ENCODE results near the gene TMEM74B. TPM values are rescaled to one million over a fixed set of nuclear protein-coding genes. Genes with fewer than 3 reads are reported as not detected.

TMEM74B gene
- total RNA-seq, 3 donors from 2014 or later = 0.38 to 2.6 (median 2.1) TPM

DNA sequence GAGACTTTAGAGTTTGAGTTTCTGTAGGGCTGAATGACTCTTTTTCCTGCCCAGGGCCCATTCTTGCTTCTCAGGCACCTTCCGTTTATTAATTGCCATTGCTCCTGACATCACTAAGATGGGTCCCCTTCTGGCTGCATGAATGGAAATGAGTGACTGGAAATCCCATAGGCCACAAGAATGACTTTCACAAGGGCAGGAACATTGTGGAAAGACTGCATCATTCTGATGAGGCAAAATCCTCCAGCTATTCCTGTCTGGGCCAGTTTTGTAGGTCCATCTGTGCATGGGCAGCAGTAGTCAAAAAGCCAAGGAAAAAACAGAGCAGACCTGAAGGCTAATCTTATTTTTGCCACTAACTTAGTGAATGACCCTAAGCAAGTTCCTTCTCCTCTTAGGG lies 19.3 kb downstream of the TMEM74B start:
- Histone ChIP-seq H3K4me1 (ENCODE audit: low read depth) (no peaks in the 10 kb centered on the region), H3K9me3 (no peaks in the 10 kb centered on the region), H3K4me3 (no peak overlapping the region), H3K36me3 (ENCODE audit: low read depth) (no peaks in the 10 kb centered on the region)
- DNase-seq (no peak), ATAC-seq (no peak)
- TF ChIP-seq CTCF (IDR thresholded peaks at IDR 0.05) = no peak
- intact Hi-C loops (cut with DNase I, micrococcal nuclease) = no loop called here

DNA sequence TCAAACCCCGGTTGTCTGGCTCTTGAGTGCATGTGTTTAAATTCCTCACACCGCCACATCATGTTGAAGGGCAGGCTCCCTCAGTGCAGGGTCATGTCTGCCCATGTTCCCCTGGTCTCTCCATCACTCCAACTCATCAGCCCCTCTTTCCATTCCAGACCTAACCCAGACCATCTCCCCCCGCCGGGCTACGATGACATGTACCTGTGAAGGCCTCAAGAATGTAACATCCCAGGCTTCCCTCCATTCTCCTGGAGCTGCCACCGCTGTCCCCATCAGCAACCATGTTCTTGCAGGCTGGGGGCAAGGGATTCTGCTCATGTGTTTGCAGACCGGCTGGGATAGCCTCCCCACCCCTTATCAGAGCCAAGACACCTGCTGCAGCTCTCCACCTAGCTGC lies 19.9 kb downstream of the TMEM74B start:
- no peak overlapping the region for H3K4me3 ChIP-seq
- intact Hi-C loops (cut with DNase I, micrococcal nuclease) = no loop called here
- H3K9me3 ChIP-seq = no peaks in the 10 kb centered on the region
- ATAC-seq (no peak), DNase-seq (no peak)
- no peaks in the 10 kb centered on the region for H3K36me3 ChIP-seq (ENCODE audit: low read depth)
- no peak for TF ChIP-seq CTCF (IDR thresholded peaks at IDR 0.05)
- H3K4me1 ChIP-seq (ENCODE audit: low read depth) = no peaks in the 10 kb centered on the region

GRCh38 chr20:1163653-1164052 lies 21.1 kb downstream of the TMEM74B start:
- H3K36me3 ChIP-seq (ENCODE audit: low read depth) = no peaks in the 10 kb centered on the region

DNA sequence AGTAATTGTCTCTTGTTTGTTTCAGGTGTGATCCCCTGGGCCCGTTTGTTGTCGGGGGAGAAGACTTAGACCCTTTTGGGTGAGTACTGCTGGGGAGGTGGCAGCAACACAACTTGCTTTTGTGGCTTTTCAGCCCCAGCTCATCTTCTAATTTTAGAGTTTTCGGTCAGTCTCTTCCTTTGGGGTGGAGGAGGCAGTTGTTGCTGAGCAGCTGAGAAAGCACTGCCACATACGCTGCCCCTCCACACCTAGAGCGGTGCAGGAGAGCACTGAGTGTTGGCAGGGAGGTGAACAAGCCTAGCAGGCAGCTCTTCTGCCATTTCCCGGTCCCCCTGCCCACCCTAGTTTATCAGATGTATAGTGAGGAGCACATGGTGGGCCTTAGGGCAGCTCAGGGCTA lies 21.7 kb downstream of the TMEM74B start:
- intact Hi-C loops (cut with DNase I, micrococcal nuclease) = no loop called here
- ATAC-seq = no peak
- no peaks in the 10 kb centered on the region for H3K36me3 ChIP-seq (ENCODE audit: low read depth)
- TF ChIP-seq CTCF (IDR thresholded peaks at IDR 0.05) = no peak
- DNase-seq = no peak
- H3K4me3 ChIP-seq = no peak overlapping the region
- no peaks in the 10 kb centered on the region for H3K9me3 ChIP-seq
- H3K4me1 ChIP-seq (ENCODE audit: low read depth) = no peaks in the 10 kb centered on the region

More at GRCh38 chr20:1163653-1164052, 21.1 kb downstream of the TMEM74B start:
- Histone ChIP-seq H3K4me3 (no peak overlapping the region), H3K9me3 (no peaks in the 10 kb centered on the region), H3K4me1 (ENCODE audit: low read depth) (no peaks in the 10 kb centered on the region)
- no peak for DNase-seq
- no peak for TF ChIP-seq CTCF (IDR thresholded peaks at IDR 0.05)
- intact Hi-C loops (cut with DNase I, micrococcal nuclease) = no loop called here
- ATAC-seq = no peak

GRCh38 chr20:1160991-1161390 lies 23.8 kb downstream of the TMEM74B start:
- intact Hi-C loops (cut with DNase I, micrococcal nuclease) = no loop called here
- no peaks in the 10 kb centered on the region for H3K9me3 ChIP-seq
- H3K36me3 ChIP-seq (ENCODE audit: low read depth) = no peaks in the 10 kb centered on the region
- no peak overlapping the region for H3K4me3 ChIP-seq
- TF ChIP-seq CTCF (IDR thresholded peaks at IDR 0.05) = no peak
- ATAC-seq (no peak), DNase-seq (no peak)
- H3K4me1 ChIP-seq (ENCODE audit: low read depth) = no peaks in the 10 kb centered on the region

- ATAC-seq = no peak
- no peaks in the 10 kb centered on the region for H3K9me3 ChIP-seq
- intact Hi-C loops (cut with DNase I, micrococcal nuclease) = no loop called here
- H3K4me1 ChIP-seq (ENCODE audit: low read depth) = no peaks in the 10 kb centered on the region
- no peak for TF ChIP-seq CTCF (IDR thresholded peaks at IDR 0.05)
- no peaks in the 10 kb centered on the region for H3K36me3 ChIP-seq (ENCODE audit: low read depth)
- no peak for DNase-seq
- no peak overlapping the region for H3K4me3 ChIP-seq
These were observed 24.3 kb downstream of the TMEM74B start for GRCh38 chr20:1160496-1160895.
